HFFc6 (cell line): ENCODE measurements around the gene HHAT. TPM values are rescaled to one million over a fixed set of nuclear protein-coding genes. Genes with fewer than 3 reads are reported as not detected.

Source experiments
- DNase-seq: peaks from one replicate; pipeline ENCODE4 v3.0.0-alpha.2; 2018
- H3K27ac Mint-ChIP-seq: 2 replicates; pipeline ENCODE4 v1.8.0; 2020; ENCODE audit warnings: mild to moderate bottlenecking, mixed read lengths
- H3K27me3 Mint-ChIP-seq: 2 replicates; pipeline ENCODE4 v1.8.0; 2021; ENCODE audit warnings: mild to moderate bottlenecking, moderate library complexity, mixed read lengths; ENCODE audit not compliant: insufficient read depth
- H3K36me3 Mint-ChIP-seq: 2 replicates; pipeline ENCODE4 v1.8.0; 2021; ENCODE audit warnings: low read depth, mixed read lengths
- H3K4me1 Mint-ChIP-seq: 2 replicates; pipeline ENCODE4 v1.8.0; 2020; ENCODE audit warnings: low read depth, mixed read lengths
- H3K4me3 Mint-ChIP-seq: 2 replicates; pipeline ENCODE4 v1.8.0; 2020; ENCODE audit warnings: mild to moderate bottlenecking, moderate library complexity, mixed read lengths
- H3K9me3 Mint-ChIP-seq: 2 replicates; pipeline ENCODE4 v1.8.0; 2020; ENCODE audit warnings: mild to moderate bottlenecking, mixed read lengths
- total RNA-seq, 6 experiments: library from RNA; stranded (reverse); fragmentation: NEBNext Ultra II Directional; extraction: Animal tissue kit (Norgen Biotek cat#: 25700); gene quantifications; 2 replicates in 1 of 6; 3 replicates in 5 of 6; pipeline ENCODE4 v1.2.3, GENCODE V29; 2021
- TF ChIP-seq, protein P1 (sequence below): fragments of 200-600 bp; sonication (generic); IDR thresholded peaks from 2 replicates; pipeline ENCODE4 v1.5.0; 2021; ENCODE audit warnings: antibody characterized with exemption, mild to moderate bottlenecking

The HHAT gene
- total RNA-seq, 6 experiments from 2014 or later, result 2.8 to 3.9 (median 3.2) TPM

DNA sequence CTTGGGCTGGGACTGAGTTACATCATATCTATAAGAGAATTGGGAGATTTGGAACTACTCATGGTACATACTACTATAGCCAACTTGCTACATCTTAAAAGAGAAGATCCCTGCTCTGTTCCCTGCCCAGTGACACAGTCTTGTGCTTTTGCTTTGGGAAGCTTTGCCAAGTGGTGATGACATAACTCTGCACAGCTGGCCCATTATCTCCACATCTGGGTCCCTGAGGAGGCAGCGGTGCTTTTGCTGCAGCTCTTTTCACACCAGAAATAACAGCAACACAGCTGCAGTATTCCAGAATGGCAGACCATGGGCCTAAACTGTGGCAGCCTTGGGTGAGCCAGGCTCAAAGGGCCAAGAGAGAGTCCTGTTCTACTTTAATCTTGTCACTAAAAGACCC is 296.0 kb downstream of the HHAT start:
- Mint-ChIP-seq H3K9me3 (no peaks in the 10 kb centered on the region), H3K27ac (no peak overlapping the region), H3K27me3 (peaks cover 2% of the 10 kb centered on the region; the same call in 1 of the 2 replicates), H3K4me1 (peaks cover 17% of the 10 kb centered on the region), H3K36me3 (no peaks in the 10 kb centered on the region), H3K4me3 (no peak overlapping the region)
- no peak for DNase-seq
- TF ChIP-seq, protein P1, sequence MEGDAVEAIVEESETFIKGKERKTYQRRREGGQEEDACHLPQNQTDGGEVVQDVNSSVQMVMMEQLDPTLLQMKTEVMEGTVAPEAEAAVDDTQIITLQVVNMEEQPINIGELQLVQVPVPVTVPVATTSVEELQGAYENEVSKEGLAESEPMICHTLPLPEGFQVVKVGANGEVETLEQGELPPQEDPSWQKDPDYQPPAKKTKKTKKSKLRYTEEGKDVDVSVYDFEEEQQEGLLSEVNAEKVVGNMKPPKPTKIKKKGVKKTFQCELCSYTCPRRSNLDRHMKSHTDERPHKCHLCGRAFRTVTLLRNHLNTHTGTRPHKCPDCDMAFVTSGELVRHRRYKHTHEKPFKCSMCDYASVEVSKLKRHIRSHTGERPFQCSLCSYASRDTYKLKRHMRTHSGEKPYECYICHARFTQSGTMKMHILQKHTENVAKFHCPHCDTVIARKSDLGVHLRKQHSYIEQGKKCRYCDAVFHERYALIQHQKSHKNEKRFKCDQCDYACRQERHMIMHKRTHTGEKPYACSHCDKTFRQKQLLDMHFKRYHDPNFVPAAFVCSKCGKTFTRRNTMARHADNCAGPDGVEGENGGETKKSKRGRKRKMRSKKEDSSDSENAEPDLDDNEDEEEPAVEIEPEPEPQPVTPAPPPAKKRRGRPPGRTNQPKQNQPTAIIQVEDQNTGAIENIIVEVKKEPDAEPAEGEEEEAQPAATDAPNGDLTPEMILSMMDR, result no peak

DNA sequence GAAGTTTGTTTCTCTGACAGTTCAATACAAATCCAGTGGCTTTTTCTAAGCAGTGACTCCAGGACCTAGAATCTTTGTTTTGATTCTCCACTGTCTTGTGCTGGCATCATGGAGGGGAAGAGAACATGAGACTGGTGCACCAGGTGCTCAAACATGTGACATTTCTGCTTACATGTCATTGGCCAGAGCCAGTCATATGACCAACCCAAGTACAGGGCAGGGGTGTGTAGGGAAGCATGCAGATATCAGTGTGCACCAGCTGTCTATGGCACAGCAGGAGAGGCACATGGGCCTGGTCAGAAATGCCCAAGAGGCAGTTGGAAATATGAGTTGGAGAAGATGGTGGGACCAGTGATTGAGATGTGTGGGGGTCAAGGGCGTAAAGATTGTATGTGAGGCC is 297.0 kb downstream of the HHAT start:
- H3K36me3 Mint-ChIP-seq, result no peaks in the 10 kb centered on the region
- peaks cover 2% of the 10 kb centered on the region; the same call in 1 of the 2 replicates for H3K27me3 Mint-ChIP-seq
- TF ChIP-seq, protein P1, result no peak
- no peak overlapping the region for H3K4me3 Mint-ChIP-seq
- H3K27ac Mint-ChIP-seq, result no peak overlapping the region
- DNase-seq, result no peak
- no peaks in the 10 kb centered on the region for H3K9me3 Mint-ChIP-seq
- peaks cover 17% of the 10 kb centered on the region for H3K4me1 Mint-ChIP-seq

DNA sequence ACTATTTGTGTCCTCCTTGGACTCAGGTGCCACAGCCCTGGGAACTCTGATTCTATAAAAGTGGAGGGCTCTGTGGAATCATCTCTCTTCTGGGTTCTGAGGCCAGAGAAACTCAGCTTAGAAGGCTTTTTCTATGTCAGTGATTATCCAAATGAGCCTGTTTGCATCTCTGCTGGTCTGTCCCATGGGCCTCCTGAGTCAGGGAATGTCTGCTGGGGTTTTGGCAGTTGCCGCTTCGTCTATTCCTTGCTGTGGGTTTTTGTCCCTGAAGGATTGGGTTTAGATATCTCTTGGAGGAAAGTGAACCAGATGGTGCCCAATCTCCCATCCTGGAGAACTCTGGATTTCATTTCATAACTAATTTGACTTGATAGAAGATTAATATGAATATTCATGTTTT is 297.6 kb downstream of the HHAT start:
- DNase-seq, result no peak
- no peak overlapping the region for H3K27ac Mint-ChIP-seq
- no peaks in the 10 kb centered on the region for H3K9me3 Mint-ChIP-seq
- H3K4me1 Mint-ChIP-seq, result peaks cover 16% of the 10 kb centered on the region
- peaks cover 2% of the 10 kb centered on the region; the same call in 1 of the 2 replicates for H3K27me3 Mint-ChIP-seq
- TF ChIP-seq, protein P1, result no peak
- no peak overlapping the region for H3K4me3 Mint-ChIP-seq
- no peaks in the 10 kb centered on the region for H3K36me3 Mint-ChIP-seq

DNA sequence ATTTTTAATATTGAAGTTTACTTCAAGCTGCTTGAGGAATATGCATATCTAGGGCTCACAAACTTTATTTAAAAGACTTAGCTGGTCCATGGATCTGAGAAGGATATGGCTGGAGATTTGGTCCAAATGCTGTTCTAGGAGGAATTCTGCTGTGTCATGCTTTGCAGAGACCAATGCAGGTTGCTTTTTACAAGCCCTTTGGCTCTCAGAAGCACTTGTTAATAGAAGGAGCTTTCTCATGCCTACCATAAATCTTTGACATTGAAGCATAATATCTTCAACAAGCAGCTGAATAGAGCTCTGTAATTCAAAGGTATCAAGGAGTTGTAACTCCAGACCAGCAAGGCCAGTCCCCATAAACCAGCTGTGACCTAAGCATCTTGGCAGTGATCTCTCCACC is 299.1 kb downstream of the HHAT start:
- TF ChIP-seq, protein P1, result no peak
- no peak overlapping the region for H3K4me3 Mint-ChIP-seq
- H3K36me3 Mint-ChIP-seq, result no peaks in the 10 kb centered on the region
- H3K4me1 Mint-ChIP-seq, result peaks cover 10% of the 10 kb centered on the region
- peaks cover 2% of the 10 kb centered on the region; the same call in 1 of the 2 replicates for H3K27me3 Mint-ChIP-seq
- H3K27ac Mint-ChIP-seq, result no peak overlapping the region
- no peak for DNase-seq
- no peaks in the 10 kb centered on the region for H3K9me3 Mint-ChIP-seq

DNA sequence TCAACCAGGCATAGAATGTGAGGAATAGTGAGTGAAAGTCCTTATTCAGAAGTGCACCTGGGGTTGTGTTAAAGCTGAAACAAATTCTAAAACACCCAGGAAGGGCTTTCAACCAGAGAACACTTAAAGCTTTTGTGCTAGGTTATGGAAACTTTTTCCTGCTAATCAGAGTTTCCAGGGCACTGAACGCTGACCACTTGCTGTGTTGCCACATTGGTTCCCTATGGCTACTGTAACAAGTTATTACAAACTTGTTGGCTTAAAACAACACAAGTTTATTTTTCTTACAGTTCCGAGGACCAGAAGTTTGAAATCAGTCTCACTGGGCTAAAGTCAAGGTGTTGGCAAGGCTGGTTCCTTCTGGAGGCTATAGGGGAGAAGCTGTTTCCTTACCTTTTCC is 300.6 kb downstream of the HHAT start:
- H3K4me3 Mint-ChIP-seq, result no peak overlapping the region
- peaks cover 10% of the 10 kb centered on the region for H3K4me1 Mint-ChIP-seq
- TF ChIP-seq, protein P1, result no peak
- DNase-seq, result no peak
- no peak overlapping the region for H3K27ac Mint-ChIP-seq
- H3K36me3 Mint-ChIP-seq, result no peaks in the 10 kb centered on the region
- no peaks in the 10 kb centered on the region for H3K9me3 Mint-ChIP-seq
- H3K27me3 Mint-ChIP-seq, result peaks cover 2% of the 10 kb centered on the region; the same call in 1 of the 2 replicates

DNA sequence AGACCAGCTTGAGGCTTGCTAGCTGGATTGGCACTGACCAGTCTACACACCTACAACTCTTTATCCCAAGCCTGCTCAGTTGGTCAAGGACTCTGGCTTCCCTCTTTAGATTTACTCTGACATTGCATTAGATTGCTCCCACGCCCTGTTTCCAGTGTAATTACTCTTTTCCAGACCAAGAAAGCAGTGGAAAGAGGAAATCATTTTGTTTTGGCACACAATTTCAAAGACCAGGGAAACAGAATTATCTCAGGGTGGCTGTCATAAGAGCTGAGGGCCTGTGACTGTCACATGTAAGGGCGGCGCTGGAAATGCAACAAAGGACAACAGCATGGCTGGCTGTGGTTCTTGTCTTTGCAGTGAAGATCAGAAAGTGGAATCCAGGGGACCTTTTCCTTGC is 302.7 kb downstream of the HHAT start:
- Mint-ChIP-seq H3K9me3 (no peaks in the 10 kb centered on the region), H3K4me3 (no peak overlapping the region), H3K27ac (no peak overlapping the region), H3K4me1 (peaks cover 10% of the 10 kb centered on the region), H3K36me3 (no peaks in the 10 kb centered on the region), H3K27me3 (peaks cover 3% of the 10 kb centered on the region)
- TF ChIP-seq, protein P1, result no peak
- DNase-seq, result no peak
